Aorta (tissue), 5 donors: ENCODE measurements around the gene GTF2I. TPM values are rescaled to one million over a fixed set of nuclear protein-coding genes. Genes with fewer than 3 reads are reported as not detected.
A peak's percentile ranks its signal among the peaks of the same experiment; 100 is the strongest.

Experiments used
- ATAC-seq: fragments of 200-7000 bp; cut with Tn5 transposase; one replicate; pipeline ENCODE4 v1.9.1; 2022; ENCODE audit warnings: moderate library complexity; ENCODE audit not compliant: low FRiP score
- DNase-seq, 2 donors: peaks; one replicate each; pipeline ENCODE4 v3.0.0-alpha.2; 2020
- H3K27ac ChIP-seq, 2 donors: one replicate each; pipeline ENCODE4 v1.5.1; 2013; ENCODE audit warnings: low read length in 2 of 2, mild to moderate bottlenecking in 2 of 2, moderate library complexity in 2 of 2, control low read depth in 1 of 2, inconsistent platforms in 1 of 2, low read depth in 1 of 2
- H3K27me3 ChIP-seq, 2 donors: one replicate each; pipeline ENCODE4 v1.6.1; 2013; ENCODE audit warnings: control low read depth in 1 of 2, low read length in 1 of 2, mild to moderate bottlenecking in 1 of 2, moderate library complexity in 1 of 2; ENCODE audit not compliant: insufficient read depth in 2 of 2, control insufficient read depth in 1 of 2
- H3K36me3 ChIP-seq, 2 donors: one replicate each; pipeline ENCODE4 v1.6.1; 2013; ENCODE audit warnings: control low read depth in 1 of 2, low read length in 1 of 2, mild to moderate bottlenecking in 1 of 2; ENCODE audit not compliant: insufficient read depth in 2 of 2, control insufficient read depth in 1 of 2
- H3K4me1 ChIP-seq, 2 donors: one replicate each; pipeline ENCODE4 v1.6.1; 2013; ENCODE audit warnings: low read length in 2 of 2, control low read depth in 1 of 2, mild to moderate bottlenecking in 1 of 2, moderate library complexity in 1 of 2; ENCODE audit not compliant: insufficient read depth in 2 of 2, control insufficient read depth in 1 of 2
- H3K4me3 ChIP-seq, 2 donors: one replicate each; pipeline ENCODE4 v1.5.1; 2013; ENCODE audit warnings: low read length in 2 of 2, control low read depth in 1 of 2, mild to moderate bottlenecking in 1 of 2
- H3K9me3 ChIP-seq: one replicate; pipeline ENCODE4 v1.6.1; 2013; ENCODE audit warnings: mild to moderate bottlenecking, low read length; ENCODE audit not compliant: control insufficient read depth
- WGBS, 2 donors: extraction: QIAGEN DNeasy Blood & Tissue Kit; methylation state at CpG; one replicate each; pipeline ENCODE4 v1.1.7; 2013; 5-methylcytosine and 5-hydroxymethylcytosine counted together
- intact Hi-C, 2 donors: fragments of 100-400 bp; cut with DNase I; formaldehyde crosslinking; loops; one replicate each; pipeline versions ENCODE4 v1.14.2 to v1.15.0; 2022
- long read RNA-seq, 2 donors: library from polyadenylated mRNA; unstranded; transcript quantifications; one replicate each; pipeline ENCODE4 v2.0.0, GENCODE V29; 2020 to 2021
- polyA plus RNA-seq, 2 donors: library from polyadenylated mRNA; stranded (reverse); fragments of 200-250 nt; gene quantifications; one replicate each; pipeline ENCODE4 v1.2.3, GENCODE V29; 2013
- total RNA-seq, 2 donors: library from RNA; stranded (reverse); fragmentation: NEBNext Ultra II Directional; extraction: Animal tissue kit (Norgen Biotek cat#: 25700); gene quantifications; one replicate each; pipeline ENCODE4 v1.2.1, GENCODE V29; 2021
- donor health status: healthy with polysubstance abuse.
- donor health status: Bipolar disorder and iron deficiency.
- donor health status: DM: no; HTN: no; CAD: no.
- donor health status: DM: no; HTN: no; CAD: no.
- donor health status: DM: yes; HTN: yes; CAD: no.

Gene GTF2I
- 100 to 1,000 TPM; 132 to 198 TPM for total RNA-seq
- polyA plus RNA-seq = 10 to 100 TPM; 22.7 to 46.3 TPM
- long read RNA-seq, donor 1, full-length matches to known transcripts = 3 of 36 reads
- long read RNA-seq, donor 1, partial matches to known transcripts = 28 of 36 reads
- long read RNA-seq, donor 1, other reads (novel, unspliced or antisense) = 5 of 36 reads
- long read RNA-seq, donor 2, full-length matches to known transcripts = 6 of 61 reads
- long read RNA-seq, donor 2, partial matches to known transcripts = 42 of 61 reads
- long read RNA-seq, donor 2, other reads (novel, unspliced or antisense) = 13 of 61 reads

GRCh38 chr7:74657692-74658177 lies at the start of gene GTF2I:
Gene GTF2I, plus strand, starts transcription at chr7:74657718. Its CDS starts 31,411 bp downstream, at chr7:74689129.
- H3K4me3 ChIP-seq = peak within 1 kb of the TSS; percentile 93 to 95
- WGBS, 2 donors = 0% methylated on average over 19 to 56 of the region's 56 CpGs
- intact Hi-C loops = no loop called here
- ATAC-seq = peak; percentile 36
- no peaks in the 10 kb centered on the region for H3K9me3 ChIP-seq
- no peaks in the 10 kb centered on the region for H3K36me3 ChIP-seq
- no peaks in the 10 kb centered on the region for H3K27me3 ChIP-seq
- peak within 1 kb of the TSS; percentile 20 to 78 for H3K27ac ChIP-seq
- no peak for DNase-seq
- peaks cover 0 to 1% of the 10 kb centered on the region in 2 donors for H3K4me1 ChIP-seq

- DNase-seq (no peak), ATAC-seq (peak; percentile 38)
- intact Hi-C loops = no loop called here
- 46 to 47% methylated on average over 11 of the region's 11 CpGs for WGBS, 2 donors
- Histone ChIP-seq H3K4me1 (no peaks in the 10 kb centered on the region), H3K36me3 (no peaks in the 10 kb centered on the region), H3K4me3 (no peak overlapping the region), H3K27me3 (no peaks in the 10 kb centered on the region), H3K27ac (no peak overlapping the region), H3K9me3 (no peaks in the 10 kb centered on the region)
Observed at GRCh38 chr7:74612015-74612829, 45.3 kb upstream of the GTF2I start.

GRCh38 chr7:74615933-74616780 lies 41.4 kb upstream of the GTF2I start:
- 92 to 93% methylated on average over 13 of the region's 13 CpGs for WGBS, 2 donors
- Histone ChIP-seq H3K36me3 (no peaks in the 10 kb centered on the region), H3K27me3 (no peaks in the 10 kb centered on the region), H3K9me3 (no peaks in the 10 kb centered on the region), H3K4me1 (no peaks in the 10 kb centered on the region), H3K27ac (no peak overlapping the region), H3K4me3 (no peak overlapping the region)
- intact Hi-C loops = no loop called here
- DNase-seq (no peak), ATAC-seq (no peak)

GRCh38 chr7:74617180-74617744 lies 40.3 kb upstream of the GTF2I start:
- H3K36me3 ChIP-seq = no peaks in the 10 kb centered on the region
- no peak overlapping the region for H3K27ac ChIP-seq
- DNase-seq (peak in 1 of 2 donors; percentile 71), ATAC-seq (peak; percentile 36)
- 65 to 77% methylated on average over 9 of the region's 9 CpGs for WGBS, 2 donors
- no peak overlapping the region for H3K4me3 ChIP-seq
- no peaks in the 10 kb centered on the region for H3K9me3 ChIP-seq
- intact Hi-C loops = no loop called here
- no peaks in the 10 kb centered on the region for H3K4me1 ChIP-seq
- no peaks in the 10 kb centered on the region for H3K27me3 ChIP-seq

GRCh38 chr7:74619235-74619860 lies 38.2 kb upstream of the GTF2I start:
- Histone ChIP-seq H3K9me3 (no peaks in the 10 kb centered on the region), H3K4me1 (no peaks in the 10 kb centered on the region), H3K27me3 (no peaks in the 10 kb centered on the region), H3K36me3 (no peaks in the 10 kb centered on the region), H3K27ac (no peak overlapping the region), H3K4me3 (no peak overlapping the region)
- intact Hi-C loops = no loop called here
- ATAC-seq (no peak), DNase-seq (no peak)
- WGBS, 2 donors = 84 to 91% methylated on average over 14 of the region's 14 CpGs

- no peaks in the 10 kb centered on the region for H3K36me3 ChIP-seq
- H3K27me3 ChIP-seq = no peaks in the 10 kb centered on the region
- ATAC-seq (no peak), DNase-seq (no peak)
- H3K4me1 ChIP-seq = no peaks in the 10 kb centered on the region
- H3K4me3 ChIP-seq = no peak overlapping the region
- no peaks in the 10 kb centered on the region for H3K9me3 ChIP-seq
- intact Hi-C loops = no loop called here
- WGBS, 2 donors = 93 to 97% methylated on average over 5 of the region's 5 CpGs
- H3K27ac ChIP-seq = no peak overlapping the region
Observed at GRCh38 chr7:74622228-74622749, 35.2 kb upstream of the GTF2I start.

GRCh38 chr7:74623135-74623534 lies 34.4 kb upstream of the GTF2I start:
- intact Hi-C loops = no loop called here
- ATAC-seq = no peak

GRCh38 chr7:74625446-74625845 lies 32.1 kb upstream of the GTF2I start:
- Histone ChIP-seq H3K4me3 (no peak overlapping the region), H3K4me1 (no peaks in the 10 kb centered on the region), H3K27me3 (no peaks in the 10 kb centered on the region), H3K27ac (no peak overlapping the region), H3K36me3 (no peaks in the 10 kb centered on the region), H3K9me3 (no peaks in the 10 kb centered on the region)
- ATAC-seq (peak; percentile 75), DNase-seq (no peak)
- intact Hi-C loops = no loop called here
- 0 to 1% methylated on average over 3 of the region's 3 CpGs for WGBS, 2 donors

More at GRCh38 chr7:74623135-74623534, 34.4 kb upstream of the GTF2I start:
- H3K27ac ChIP-seq = no peak overlapping the region
- no peak overlapping the region for H3K4me3 ChIP-seq
- no peaks in the 10 kb centered on the region for H3K9me3 ChIP-seq
- no peaks in the 10 kb centered on the region for H3K4me1 ChIP-seq
- WGBS, 2 donors = 82 to 83% methylated on average over 9 of the region's 9 CpGs
- DNase-seq = no peak
- H3K36me3 ChIP-seq = no peaks in the 10 kb centered on the region
- H3K27me3 ChIP-seq = no peaks in the 10 kb centered on the region
